ENCODE data around the gene GTF3C1.

DNA sequence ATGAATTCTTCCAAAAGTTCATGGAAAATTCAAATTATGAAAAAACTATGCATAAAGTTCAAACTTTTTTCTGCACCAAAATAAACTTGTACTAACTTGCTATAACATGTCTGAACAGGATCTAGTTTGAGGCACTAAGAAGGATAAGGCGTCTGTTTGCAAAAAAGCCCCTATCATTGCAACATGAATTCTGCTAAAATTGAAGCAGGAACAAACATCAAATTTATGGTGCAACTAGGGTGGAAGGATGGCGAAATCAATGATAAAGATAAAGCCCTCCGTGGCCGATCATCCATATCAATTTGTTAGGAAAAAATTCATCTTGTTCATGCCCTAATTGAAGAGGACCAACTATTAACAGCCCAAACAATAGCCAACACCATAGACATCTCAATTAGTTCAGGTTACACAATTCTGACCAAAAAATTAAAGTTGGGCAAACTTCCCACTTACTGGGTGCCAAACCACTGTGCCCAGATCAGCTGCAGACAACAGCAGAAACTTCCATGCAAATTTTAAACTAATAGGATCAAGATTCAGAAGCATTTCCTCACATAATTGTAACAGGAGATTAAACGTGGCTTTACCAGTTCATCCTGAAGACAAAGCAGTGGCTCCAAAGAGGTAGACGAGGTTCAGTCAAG is 134.8 kb downstream of the GTF3C1 start:
- TF ChIP-seq MYC (IDR thresholded peaks at IDR 0.05; ENCODE audit: low read depth, low read length) (no peak), POLR2A (IDR thresholded peaks at IDR 0.05; ENCODE audit: extremely low read depth, insufficient read length) (no peak)
- TF ChIP-seq, protein P1, sequence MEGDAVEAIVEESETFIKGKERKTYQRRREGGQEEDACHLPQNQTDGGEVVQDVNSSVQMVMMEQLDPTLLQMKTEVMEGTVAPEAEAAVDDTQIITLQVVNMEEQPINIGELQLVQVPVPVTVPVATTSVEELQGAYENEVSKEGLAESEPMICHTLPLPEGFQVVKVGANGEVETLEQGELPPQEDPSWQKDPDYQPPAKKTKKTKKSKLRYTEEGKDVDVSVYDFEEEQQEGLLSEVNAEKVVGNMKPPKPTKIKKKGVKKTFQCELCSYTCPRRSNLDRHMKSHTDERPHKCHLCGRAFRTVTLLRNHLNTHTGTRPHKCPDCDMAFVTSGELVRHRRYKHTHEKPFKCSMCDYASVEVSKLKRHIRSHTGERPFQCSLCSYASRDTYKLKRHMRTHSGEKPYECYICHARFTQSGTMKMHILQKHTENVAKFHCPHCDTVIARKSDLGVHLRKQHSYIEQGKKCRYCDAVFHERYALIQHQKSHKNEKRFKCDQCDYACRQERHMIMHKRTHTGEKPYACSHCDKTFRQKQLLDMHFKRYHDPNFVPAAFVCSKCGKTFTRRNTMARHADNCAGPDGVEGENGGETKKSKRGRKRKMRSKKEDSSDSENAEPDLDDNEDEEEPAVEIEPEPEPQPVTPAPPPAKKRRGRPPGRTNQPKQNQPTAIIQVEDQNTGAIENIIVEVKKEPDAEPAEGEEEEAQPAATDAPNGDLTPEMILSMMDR (IDR thresholded peaks at IDR 0.05; ENCODE audit: low read depth, low read length), result no peak

All from NB4 (cell line).